GM23338 (cell line): Measurements from ENCODE around the gene MTCL1. TPM values are rescaled to one million over a fixed set of nuclear protein-coding genes. Genes with fewer than 3 reads are reported as not detected.

Source experiments
- ATAC-seq: fragments of 200-7000 bp; cut with Tn5 transposase; 3 replicates; pipeline ENCODE4 v1.9.1; 2020
- DNase-seq: peaks from one replicate; pipeline ENCODE4 v3.0.0-alpha.2; 2015; ENCODE audit warnings: low spot score
- H2AFZ ChIP-seq: fragments of 200-600 bp; sonication (generic); 2 replicates; pipeline ENCODE4 v1.8.0; 2016; ENCODE audit warnings: antibody characterized with exemption, mild to moderate bottlenecking, moderate library complexity
- H3F3A ChIP-seq: fragments of 200-600 bp; sonication (generic); replicated peaks from 2 replicates; pipeline ENCODE4 v1.8.0; 2017; ENCODE audit warnings: antibody characterized with exemption, mixed run types, low read depth
- H3K27ac ChIP-seq: fragments of 200-600 bp; sonication (generic); 2 replicates; pipeline ENCODE4 v1.6.1; 2016; ENCODE audit warnings: low read depth
- H3K27me3 ChIP-seq: fragments of 200-600 bp; sonication (generic); 2 replicates; pipeline ENCODE4 v1.8.0; 2016; ENCODE audit warnings: mild to moderate bottlenecking, mixed run types, moderate library complexity; ENCODE audit not compliant: insufficient read depth
- H3K36me3 ChIP-seq: fragments of 200-600 bp; sonication (generic); 2 replicates; pipeline ENCODE4 v1.8.0; 2016; ENCODE audit warnings: mild to moderate bottlenecking; ENCODE audit not compliant: insufficient read depth
- H3K4me1 ChIP-seq: fragments of 200-600 bp; sonication (generic); 2 replicates; pipeline ENCODE4 v1.8.0; 2016; ENCODE audit warnings: mild to moderate bottlenecking, moderate library complexity; ENCODE audit not compliant: insufficient read depth
- H3K4me2 ChIP-seq: fragments of 200-600 bp; sonication (generic); 2 replicates; pipeline ENCODE4 v1.7.1; 2017; ENCODE audit warnings: mixed run types
- H3K4me3 ChIP-seq: fragments of 200-600 bp; sonication (generic); 2 replicates; pipeline ENCODE4 v1.6.1; 2016; ENCODE audit warnings: mixed run types
- H3K79me2 ChIP-seq: fragments of 200-600 bp; sonication (generic); replicated peaks from 2 replicates; pipeline ENCODE4 v1.8.0; 2017; ENCODE audit warnings: mild to moderate bottlenecking; ENCODE audit not compliant: insufficient read depth
- H3K9me2 ChIP-seq: fragments of 200-600 bp; sonication (generic); 2 replicates; pipeline ENCODE4 v1.8.0; 2017; ENCODE audit not compliant: insufficient read depth
- H4K20me1 ChIP-seq: fragments of 200-600 bp; sonication (generic); replicated peaks from 2 replicates; pipeline ENCODE4 v1.8.0; 2017; ENCODE audit warnings: mild to moderate bottlenecking; ENCODE audit not compliant: insufficient read depth
- H3K27ac Mint-ChIP-seq: 2 replicates; pipeline ENCODE4 v1.8.0; 2020; ENCODE audit warnings: inconsistent platforms, mild to moderate bottlenecking, moderate library complexity, mixed read lengths
- H3K27me3 Mint-ChIP-seq: 3 replicates; pipeline ENCODE4 v1.8.0; 2022; ENCODE audit warnings: low read depth, mild to moderate bottlenecking, moderate library complexity, mixed read lengths, inconsistent platforms; ENCODE audit not compliant: insufficient read depth, poor library complexity
- H3K36me3 Mint-ChIP-seq: 3 replicates; pipeline ENCODE4 v1.8.0; 2021; ENCODE audit warnings: low read depth, mild to moderate bottlenecking, inconsistent platforms, moderate library complexity, mixed read lengths
- H3K4me1 Mint-ChIP-seq: 3 replicates; pipeline ENCODE4 v1.8.0; 2020; ENCODE audit warnings: mild to moderate bottlenecking, inconsistent platforms, mixed read lengths
- H3K4me3 Mint-ChIP-seq: 3 replicates; pipeline ENCODE4 v1.8.0; 2021; ENCODE audit warnings: moderate library complexity, mild to moderate bottlenecking, inconsistent platforms, mixed read lengths
- H3K9me3 Mint-ChIP-seq: 3 replicates; pipeline ENCODE4 v1.8.0; 2020; ENCODE audit warnings: moderate library complexity, mild to moderate bottlenecking, inconsistent platforms, mixed read lengths
- CREB1 ChIP-seq: fragments of 250-450 bp; sonication (Bioruptor Pico); IDR thresholded peaks from 2 replicates; pipeline ENCODE4 v1.5.0; 2020; ENCODE audit warnings: low read depth, mild to moderate bottlenecking, moderate library complexity
- CTCF ChIP-seq, 2 experiments: fragments of 200-600 bp in 1 of 2; sonication (generic) in 1 of 2; conservative IDR thresholded peaks; 2 replicates each; pipeline versions ENCODE4 v1.5.1 to v1.6.1; 2016 to 2017; ENCODE audit warnings: antibody characterized with exemption in 2 of 2, low read depth in 2 of 2, mild to moderate bottlenecking in 2 of 2, moderate library complexity in 1 of 2
- EZH2 ChIP-seq: fragments of 200-600 bp; sonication (generic); IDR thresholded peaks from one replicate; pipeline ENCODE4 v1.8.0; 2017; ENCODE audit warnings: antibody characterized with exemption, mild to moderate bottlenecking, low read depth; ENCODE audit not compliant: unreplicated experiment
- EZH2phosphoT487 ChIP-seq: fragments of 200-600 bp; sonication (generic); IDR thresholded peaks from one replicate; pipeline ENCODE4 v1.8.1; 2018; ENCODE audit warnings: antibody characterized with exemption; ENCODE audit not compliant: unreplicated experiment
- JUNB ChIP-seq: IDR thresholded peaks from one replicate; pipeline ENCODE4 v1.6.1; 2016; ENCODE audit warnings: antibody characterized with exemption; ENCODE audit not compliant: unreplicated experiment
- POLR2AphosphoS5 ChIP-seq: IDR thresholded peaks from 2 replicates; pipeline ENCODE4 v1.6.1; 2016; ENCODE audit warnings: antibody characterized with exemption, low read depth
- REST ChIP-seq: IDR thresholded peaks from one replicate; pipeline ENCODE4 v1.6.1; 2018; ENCODE audit warnings: antibody characterized with exemption; ENCODE audit not compliant: unreplicated experiment
- ZNF114 ChIP-seq: fragments of 250-450 bp; sonication (Bioruptor Pico); IDR thresholded peaks from 2 replicates; pipeline ENCODE4 v1.5.0; 2020; ENCODE audit warnings: mild to moderate bottlenecking, moderate library complexity
- ZNF331 ChIP-seq: fragments of 250-450 bp; sonication (Bioruptor Pico); IDR thresholded peaks from 2 replicates; pipeline ENCODE4 v1.5.0; 2020; ENCODE audit warnings: low read depth, mild to moderate bottlenecking, moderate library complexity
- polyA plus RNA-seq: library from polyadenylated mRNA; unstranded; fragments of >200 nt; fragmentation: Nextera tagmentation; extraction: Ambion mirVana; gene quantifications from 2 replicates; pipeline ENCODE4 v1.2.1, GENCODE V29; 2016
- total RNA-seq: library from RNA; depleted of rRNA; stranded (reverse); fragments of >200 nt; shearing (Covaris generic); gene quantifications from 2 replicates; pipeline ENCODE4 v1.2.3, GENCODE V29; 2014
- TF ChIP-seq, protein P1 (sequence below): IDR thresholded peaks from 2 replicates; pipeline ENCODE4 v1.6.1; 2016; ENCODE audit warnings: antibody characterized with exemption

Gene MTCL1
- total and polyA plus RNA-seq, 2 experiments from 2014 or later: 14.4 to 45.0 TPM

DNA sequence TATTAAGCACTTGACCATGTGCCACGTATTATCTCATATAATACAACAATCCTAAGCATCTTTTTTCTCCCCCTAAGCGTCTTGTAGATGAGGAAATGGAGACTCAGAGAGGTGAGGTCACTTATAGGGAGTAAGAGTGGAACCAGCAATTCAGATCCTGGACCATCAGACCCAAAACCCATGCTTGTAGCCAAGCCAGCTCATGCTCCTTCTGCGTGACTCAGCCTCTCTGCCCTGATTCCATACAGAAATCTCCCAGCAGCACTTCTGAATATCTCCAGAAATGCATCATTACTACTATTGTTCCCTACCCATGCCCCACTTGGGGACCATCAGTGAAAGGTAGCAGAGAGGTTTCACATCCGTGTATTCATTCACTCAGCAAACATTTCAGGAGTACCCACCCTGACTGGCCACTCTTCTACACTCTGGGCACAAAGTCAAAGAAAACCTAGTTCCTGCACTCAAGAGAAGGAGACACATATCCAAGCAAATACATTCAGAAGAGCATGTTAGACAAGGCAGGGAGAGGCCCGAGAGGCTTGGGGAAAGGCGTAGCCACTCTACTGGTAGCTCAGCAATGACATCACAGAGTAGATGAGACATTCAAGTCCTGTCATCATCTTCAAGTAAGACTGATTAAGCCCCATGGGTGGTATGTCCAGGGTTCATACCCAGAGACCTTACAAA lies 141.9 kb downstream of the MTCL1 start:
- H3K4me3 Mint-ChIP-seq: no peak overlapping the region
- Histone ChIP-seq H3K27ac (no peak overlapping the region), H2AFZ (no peak overlapping the region), H4K20me1 (no peaks in the 10 kb centered on the region), H3K4me3 (no peak overlapping the region), H3K79me2 (no peaks in the 10 kb centered on the region), H3K36me3 (no peaks in the 10 kb centered on the region), H3K27me3 (no peaks in the 10 kb centered on the region), H3K4me2 (no peak overlapping the region), H3K9me2 (no peaks in the 10 kb centered on the region; the same call in 1 of the 2 replicates), H3F3A (no peaks in the 10 kb centered on the region), H3K4me1 (no peaks in the 10 kb centered on the region)
- H3K27ac Mint-ChIP-seq: no peak overlapping the region
- H3K9me3 Mint-ChIP-seq: no peaks in the 10 kb centered on the region
- H3K36me3 Mint-ChIP-seq: no peaks in the 10 kb centered on the region
- TF ChIP-seq POLR2AphosphoS5: no peak
- no peak for TF ChIP-seq CREB1 (CRISPR knock-in tag)
- TF ChIP-seq ZNF114 (CRISPR knock-in tag): no peak
- TF ChIP-seq, protein P1, sequence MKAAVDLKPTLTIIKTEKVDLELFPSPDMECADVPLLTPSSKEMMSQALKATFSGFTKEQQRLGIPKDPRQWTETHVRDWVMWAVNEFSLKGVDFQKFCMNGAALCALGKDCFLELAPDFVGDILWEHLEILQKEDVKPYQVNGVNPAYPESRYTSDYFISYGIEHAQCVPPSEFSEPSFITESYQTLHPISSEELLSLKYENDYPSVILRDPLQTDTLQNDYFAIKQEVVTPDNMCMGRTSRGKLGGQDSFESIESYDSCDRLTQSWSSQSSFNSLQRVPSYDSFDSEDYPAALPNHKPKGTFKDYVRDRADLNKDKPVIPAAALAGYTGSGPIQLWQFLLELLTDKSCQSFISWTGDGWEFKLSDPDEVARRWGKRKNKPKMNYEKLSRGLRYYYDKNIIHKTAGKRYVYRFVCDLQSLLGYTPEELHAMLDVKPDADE: no peak
- TF ChIP-seq CTCF (conservative IDR thresholded peaks at IDR 0.05; ENCODE audit: low read depth in 2 of 2): no peak
- no peak for TF ChIP-seq ZNF331 (CRISPR knock-in tag)
- TF ChIP-seq REST: no peak
- no peak for TF ChIP-seq EZH2phosphoT487
- TF ChIP-seq JUNB: no peak
- no peak for TF ChIP-seq EZH2
- no peak for DNase-seq
- peaks cover 7% of the 10 kb centered on the region; the same call in 2 of the 3 replicates for H3K4me1 Mint-ChIP-seq
- ATAC-seq: no peak
- peaks cover 6% of the 10 kb centered on the region for H3K27me3 Mint-ChIP-seq
